Natural killer cell treated with Interleukin-12 subunit alpha and Interleukin-12 subunit beta and Interleukin-15 and Interleukin-18, amount 100 ng/mL, for 72 hours (primary cell): ENCODE results near the gene CYB561A3. TPM values are rescaled to one million over a fixed set of nuclear protein-coding genes. Genes with fewer than 3 reads are reported as not detected.

Experiments
- ATAC-seq, 2 donors: fragments of 150-1000 bp; cut with Tn5 transposase in 1 of 2; sonication (Bioruptor Pico), chemical (Tn5 transposase) in 1 of 2; 2 replicates each; pipeline ENCODE4 v1.10.0; 2021
- DNase-seq: peaks from one replicate; pipeline ENCODE4 v3.0.0; 2022; ENCODE audit warnings: low spot score
- H3K27ac Mint-ChIP-seq, 2 donors: 1 replicate in 1 of 2; 2 replicates in 1 of 2; pipeline ENCODE4 v1.8.0; 2022; ENCODE audit warnings: mixed read lengths in 2 of 2, mild to moderate bottlenecking in 1 of 2, moderate library complexity in 1 of 2
- H3K27me3 Mint-ChIP-seq, 2 donors: 1 replicate in 1 of 2; 2 replicates in 1 of 2; pipeline ENCODE4 v1.8.0; 2022; ENCODE audit warnings: mixed read lengths in 2 of 2
- H3K36me3 Mint-ChIP-seq: one replicate; pipeline ENCODE4 v1.8.0; 2022; ENCODE audit warnings: mixed read lengths
- H3K4me1 Mint-ChIP-seq, 2 donors: 1 replicate in 1 of 2; 2 replicates in 1 of 2; pipeline ENCODE4 v1.8.0; 2022; ENCODE audit warnings: low read depth in 2 of 2, mixed read lengths in 2 of 2, mild to moderate bottlenecking in 1 of 2
- H3K4me3 Mint-ChIP-seq: one replicate; pipeline ENCODE4 v1.8.0; 2022; ENCODE audit warnings: mixed read lengths
- H3K9me3 Mint-ChIP-seq: 2 replicates; pipeline ENCODE4 v1.8.0; 2022; ENCODE audit warnings: mixed read lengths
- total RNA-seq, 2 donors: library from RNA; stranded (reverse); gene quantifications; one replicate each; pipeline ENCODE4 v1.2.3, GENCODE V29; 2022

Gene CYB561A3
- total RNA-seq, 2 donors from 2014 or later: 33.0 to 112 TPM

- Mint-ChIP-seq H3K27ac (no peak overlapping the region), H3K4me3 (no peak overlapping the region), H3K36me3 (peaks cover 6% of the 10 kb centered on the region), H3K27me3 (no peaks in the 10 kb centered on the region), H3K4me1 (peaks cover 3 to 7% of the 10 kb centered on the region in 2 donors), H3K9me3 (no peaks in the 10 kb centered on the region)
- ATAC-seq (no peak), DNase-seq (no peak)
Measured at GRCh38 chr11:61380884-61381283, 19.2 kb upstream of the CYB561A3 start.

DNA sequence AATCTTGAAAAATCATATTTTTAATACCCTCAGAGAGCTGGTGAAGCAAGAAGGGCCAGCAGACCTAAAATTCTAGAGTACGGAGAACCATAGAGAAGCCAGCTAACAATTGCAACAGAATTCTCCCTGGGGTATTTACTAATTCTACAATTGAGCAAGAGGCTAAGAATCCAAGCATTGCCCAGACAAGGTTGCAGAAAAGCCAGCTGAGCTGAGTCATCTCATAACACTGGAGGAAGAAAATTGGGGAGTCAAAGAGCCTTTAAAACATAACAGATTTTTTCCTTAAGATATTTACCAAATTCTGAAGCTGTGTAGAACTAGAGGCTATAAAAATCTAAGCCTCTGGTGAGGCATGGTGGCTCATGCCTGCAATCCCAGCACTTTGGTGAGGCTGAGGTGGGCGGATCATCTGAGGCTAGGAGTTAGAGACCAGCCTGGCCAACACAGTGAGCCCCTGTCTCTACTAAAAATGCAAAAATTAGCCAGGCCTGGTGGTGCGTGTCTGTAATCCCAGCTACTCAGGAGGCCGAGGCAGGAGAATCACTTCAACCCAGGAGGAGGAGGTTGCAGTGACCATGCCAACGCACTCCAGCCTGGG lies 17.1 kb upstream of the CYB561A3 start:
- H3K4me1 Mint-ChIP-seq: no peaks in the 10 kb centered on the region
- ATAC-seq (no peak), DNase-seq (no peak)
- no peaks in the 10 kb centered on the region for H3K9me3 Mint-ChIP-seq
- no peaks in the 10 kb centered on the region for H3K27me3 Mint-ChIP-seq
- no peak overlapping the region for H3K27ac Mint-ChIP-seq
- H3K4me3 Mint-ChIP-seq: no peak overlapping the region
- H3K36me3 Mint-ChIP-seq: peaks cover 6% of the 10 kb centered on the region

- Mint-ChIP-seq H3K9me3 (no peaks in the 10 kb centered on the region), H3K27ac (no peak overlapping the region), H3K4me1 (no peaks in the 10 kb centered on the region), H3K36me3 (peaks cover 6% of the 10 kb centered on the region), H3K27me3 (no peaks in the 10 kb centered on the region), H3K4me3 (no peak overlapping the region)
- no peak for ATAC-seq
- DNase-seq: no peak
Measured at GRCh38 chr11:61377461-61378160, 15.9 kb upstream of the CYB561A3 start.

DNA sequence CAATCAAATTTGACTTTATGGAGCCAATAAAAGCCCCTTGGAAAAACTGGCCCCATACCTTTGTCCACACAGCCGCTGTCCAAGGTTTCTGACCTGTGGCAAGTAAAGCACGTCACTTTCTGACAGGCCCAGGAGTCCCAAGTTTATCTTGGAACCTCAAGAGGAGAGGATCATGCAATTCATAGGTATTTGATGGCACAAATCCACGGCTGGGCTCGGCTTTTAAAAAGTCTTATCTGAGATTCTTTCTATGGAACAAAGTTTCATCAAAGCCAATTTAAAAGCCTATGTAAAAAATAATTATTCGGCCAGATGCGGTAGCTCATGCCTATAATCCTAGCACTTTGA lies 14.1 kb upstream of the CYB561A3 start:
- ATAC-seq: no peak
- H3K9me3 Mint-ChIP-seq: no peaks in the 10 kb centered on the region
- no peaks in the 10 kb centered on the region for H3K27me3 Mint-ChIP-seq
- no peak overlapping the region for H3K4me3 Mint-ChIP-seq
- DNase-seq: no peak
- H3K4me1 Mint-ChIP-seq: no peaks in the 10 kb centered on the region
- H3K36me3 Mint-ChIP-seq: peaks cover 6% of the 10 kb centered on the region
- H3K27ac Mint-ChIP-seq: no peak overlapping the region

- H3K36me3 Mint-ChIP-seq: peaks cover 21% of the 10 kb centered on the region
- H3K27ac Mint-ChIP-seq: no peak overlapping the region
- H3K9me3 Mint-ChIP-seq: no peaks in the 10 kb centered on the region
- H3K4me1 Mint-ChIP-seq: peaks cover 0 to 6% of the 10 kb centered on the region in 2 donors
- no peak for ATAC-seq
- DNase-seq: no peak
- no peak overlapping the region for H3K4me3 Mint-ChIP-seq
- no peaks in the 10 kb centered on the region for H3K27me3 Mint-ChIP-seq
Measured at GRCh38 chr11:61372659-61373420, 11.2 kb upstream of the CYB561A3 start.

- Mint-ChIP-seq H3K27ac (no peak overlapping the region), H3K4me1 (peaks cover 0 to 6% of the 10 kb centered on the region in 2 donors), H3K27me3 (no peaks in the 10 kb centered on the region), H3K36me3 (peaks cover 19% of the 10 kb centered on the region), H3K9me3 (no peaks in the 10 kb centered on the region), H3K4me3 (no peak overlapping the region)
- DNase-seq: no peak
- ATAC-seq: no peak
Measured at GRCh38 chr11:61370349-61371005, 8.8 kb upstream of the CYB561A3 start.

DNA sequence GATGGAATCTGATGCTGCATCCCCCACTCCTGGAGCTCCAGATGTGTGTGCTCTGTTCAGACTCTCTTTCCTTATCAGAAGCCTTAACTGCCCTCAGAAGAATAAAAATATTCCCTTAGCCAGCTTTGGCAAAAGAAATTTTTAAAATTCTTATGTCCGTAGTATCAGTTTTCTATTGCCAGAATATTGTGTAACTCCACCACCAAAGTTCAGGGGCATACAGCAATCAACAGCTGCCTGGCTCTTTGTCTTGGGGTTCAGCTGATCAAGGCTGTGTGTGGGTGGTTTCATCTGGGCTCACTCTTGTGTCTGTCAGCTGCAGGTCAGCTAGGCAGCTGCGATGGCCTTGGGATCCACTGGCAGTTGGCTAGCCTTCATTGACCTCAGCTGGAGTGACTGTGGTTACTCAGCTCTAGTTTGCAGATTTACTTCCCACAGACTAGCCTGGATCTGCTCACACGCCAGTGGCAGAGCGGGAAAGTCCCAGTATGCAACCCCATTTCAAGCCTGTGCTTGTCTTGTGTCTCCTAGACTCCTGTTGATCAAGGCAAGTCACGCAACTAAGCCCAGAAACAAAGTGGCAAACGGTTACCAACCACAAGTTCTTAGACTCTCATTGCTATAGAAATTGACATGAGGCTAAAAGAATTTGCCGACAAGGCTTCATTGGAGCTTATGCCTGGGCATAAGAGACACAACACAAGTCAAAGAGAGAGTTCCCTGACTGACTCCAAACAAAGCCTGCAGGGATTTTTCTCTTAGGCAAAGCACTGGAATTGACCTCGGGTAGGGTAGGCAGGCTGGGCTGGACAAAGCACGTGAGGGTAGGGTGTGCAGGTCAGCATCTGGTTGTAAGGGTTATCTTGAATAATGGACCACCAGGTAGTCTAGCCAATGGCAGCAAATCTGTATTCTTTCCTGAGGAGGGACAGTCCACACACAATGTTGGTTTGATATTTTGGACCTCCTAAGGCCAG lies 8.0 kb upstream of the CYB561A3 start:
- Mint-ChIP-seq H3K36me3 (peaks cover 19% of the 10 kb centered on the region), H3K4me1 (peaks cover 0 to 6% of the 10 kb centered on the region in 2 donors), H3K4me3 (no peak overlapping the region)

DNA sequence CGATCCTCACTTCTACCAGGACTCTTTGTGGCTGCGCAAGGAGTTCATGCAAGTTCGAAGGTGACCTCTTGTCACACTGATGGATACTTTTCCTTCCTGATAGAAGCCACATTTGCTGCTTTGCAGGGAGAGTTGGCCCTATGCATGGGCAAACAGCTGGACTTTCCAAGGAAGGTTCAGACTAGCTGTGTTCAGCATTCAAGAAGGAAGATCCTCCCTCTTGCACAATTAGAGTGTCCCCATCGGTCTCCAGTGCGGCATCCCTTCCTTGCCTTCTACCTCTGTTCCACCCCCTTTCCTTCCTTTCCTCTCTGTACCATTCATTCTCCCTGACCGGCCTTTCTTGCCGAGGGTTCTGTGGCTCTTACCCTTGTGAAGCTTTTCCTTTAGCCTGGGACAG lies 7.0 kb upstream of the CYB561A3 start:
- Mint-ChIP-seq H3K36me3 (peaks cover 23% of the 10 kb centered on the region), H3K9me3 (no peaks in the 10 kb centered on the region), H3K4me1 (peaks cover 4 to 11% of the 10 kb centered on the region in 2 donors), H3K27me3 (no peaks in the 10 kb centered on the region), H3K27ac (no peak overlapping the region), H3K4me3 (no peak overlapping the region)
- ATAC-seq (no peak), DNase-seq (no peak)

More for the DNA sequence above, 8.0 kb upstream of the CYB561A3 start:
- H3K27ac Mint-ChIP-seq: no peak overlapping the region
- no peaks in the 10 kb centered on the region for H3K27me3 Mint-ChIP-seq
- ATAC-seq (no peak), DNase-seq (no peak)
- H3K9me3 Mint-ChIP-seq: no peaks in the 10 kb centered on the region

DNA sequence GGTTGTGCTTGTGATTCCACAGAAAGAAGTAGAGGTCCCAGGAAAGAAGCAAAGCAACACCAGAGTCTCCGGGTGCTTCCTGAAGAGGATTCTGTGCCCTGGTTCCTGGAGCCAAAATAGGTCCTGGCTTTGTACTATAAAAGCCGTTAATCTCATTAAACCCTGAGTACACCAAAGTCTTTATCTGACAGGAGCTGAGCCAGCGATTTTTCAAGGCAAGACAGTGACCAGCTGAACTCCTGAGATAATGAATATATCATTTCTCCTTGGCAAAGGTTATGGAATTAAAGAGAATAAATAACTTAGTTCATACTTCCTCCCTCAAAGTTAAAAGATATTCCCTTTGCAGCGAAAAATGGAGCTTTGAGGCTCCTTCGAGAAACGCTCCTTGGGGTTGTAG lies 5.7 kb upstream of the CYB561A3 start:
- Mint-ChIP-seq H3K9me3 (no peaks in the 10 kb centered on the region), H3K36me3 (peaks cover 25% of the 10 kb centered on the region), H3K27me3 (no peaks in the 10 kb centered on the region), H3K4me3 (no peak overlapping the region), H3K27ac (no peak overlapping the region), H3K4me1 (peaks cover 14 to 23% of the 10 kb centered on the region in 2 donors)
- DNase-seq (no peak), ATAC-seq (no peak)

DNA sequence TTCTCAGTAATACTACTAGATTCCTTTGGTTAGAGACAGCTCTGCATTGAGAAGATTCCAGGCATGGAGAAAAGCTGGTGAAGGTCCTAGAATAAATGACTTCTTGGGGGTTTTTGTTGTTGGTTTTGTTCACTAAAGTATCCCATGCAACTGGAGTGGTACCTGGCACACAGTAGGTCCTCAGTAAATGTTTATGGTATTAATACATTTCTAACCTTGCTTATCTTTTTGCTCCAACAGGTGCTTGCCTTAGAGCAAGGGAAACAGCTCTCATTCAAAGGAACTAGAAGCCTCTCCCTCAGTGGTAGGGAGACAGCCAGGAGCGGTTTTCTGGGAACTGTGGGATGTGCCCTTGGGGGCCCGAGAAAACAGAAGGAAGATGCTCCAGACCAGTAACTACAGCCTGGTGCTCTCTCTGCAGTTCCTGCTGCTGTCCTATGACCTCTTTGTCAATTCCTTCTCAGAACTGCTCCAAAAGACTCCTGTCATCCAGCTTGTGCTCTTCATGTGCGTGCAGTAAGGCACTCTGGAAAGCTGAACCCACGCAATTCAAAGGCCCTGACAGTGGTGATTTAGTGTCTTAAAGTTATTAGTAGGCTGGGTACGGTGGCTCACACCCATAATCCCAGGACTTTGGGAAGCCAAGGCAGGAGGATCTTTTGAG lies 2.5 kb upstream of the CYB561A3 start:
- no peaks in the 10 kb centered on the region for H3K9me3 Mint-ChIP-seq

GRCh38 chr11:61362542-61362875 lies 827 bp upstream of the CYB561A3 start:
- H3K27me3 Mint-ChIP-seq: no peaks in the 10 kb centered on the region
- H3K4me3 Mint-ChIP-seq: peak overlapping the region; percentile 98
- H3K4me1 Mint-ChIP-seq: peaks cover 26 to 28% of the 10 kb centered on the region in 2 donors
- DNase-seq: no peak
- peak overlapping the region; percentile 93 to 94 for H3K27ac Mint-ChIP-seq
- ATAC-seq: peak in 1 of 2 donors; percentile 31
- no peaks in the 10 kb centered on the region for H3K9me3 Mint-ChIP-seq
- peaks cover 14% of the 10 kb centered on the region for H3K36me3 Mint-ChIP-seq

More for the DNA sequence above, 2.5 kb upstream of the CYB561A3 start:
- Mint-ChIP-seq H3K36me3 (peaks cover 21% of the 10 kb centered on the region), H3K4me1 (peaks cover 24 to 28% of the 10 kb centered on the region in 2 donors), H3K27ac (peak overlapping the region in 1 of 2 donors; percentile 94), H3K27me3 (no peaks in the 10 kb centered on the region), H3K4me3 (peak overlapping the region; percentile 98)
- no peak for DNase-seq
- no peak for ATAC-seq

DNA sequence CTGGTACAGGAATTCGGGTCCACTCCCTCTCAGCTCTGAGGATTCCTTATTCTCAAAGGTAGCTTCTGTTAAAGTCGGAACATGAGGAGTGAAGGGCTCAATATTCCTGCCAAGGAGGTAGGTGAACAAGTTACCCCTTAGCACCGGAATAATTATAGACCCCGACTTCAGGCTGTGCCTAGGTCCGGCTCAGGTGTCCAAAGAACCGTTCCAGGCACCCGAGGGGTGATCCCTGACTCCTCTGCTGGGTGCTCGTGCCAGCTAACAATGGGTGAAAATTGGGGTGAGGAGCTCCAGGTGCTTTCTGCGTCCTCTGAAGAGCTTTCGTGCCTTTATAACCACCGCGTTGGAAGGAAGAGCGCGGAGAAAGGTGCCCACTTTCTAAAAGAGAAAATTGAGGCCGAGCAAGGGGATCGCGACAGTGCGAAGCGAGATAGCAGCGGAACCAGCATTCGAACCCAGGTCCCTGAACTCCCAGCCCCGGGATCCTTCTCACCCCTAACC lies 393 bp downstream of the CYB561A3 start:
- ATAC-seq (no peak), DNase-seq (no peak)

More for the DNA sequence above, 393 bp downstream of the CYB561A3 start:
- Mint-ChIP-seq H3K9me3 (no peaks in the 10 kb centered on the region), H3K27ac (peak overlapping the region; percentile 93 to 94), H3K27me3 (no peaks in the 10 kb centered on the region), H3K36me3 (peaks cover 10% of the 10 kb centered on the region), H3K4me3 (peak overlapping the region; percentile 98), H3K4me1 (peaks cover 28 to 29% of the 10 kb centered on the region in 2 donors)
